HG03442 (cell line): ENCODE results near the gene SULT2A1.
"Not testable (repeated sequence)": the region's sequence is repeated elsewhere in the genome, so short reads cannot be mapped to it uniquely, and the experiment has no call there.

Source experiments
- ATAC-seq: cut with Tn5 transposase; IDR thresholded peaks from one replicate; pipeline ENCODE4 v1.9.1; 2021; ENCODE audit warnings: mild to moderate bottlenecking, moderate library complexity; ENCODE audit not compliant: unreplicated experiment

Gene SULT2A1

GRCh38 chr19:47886010-47886559, at the start of gene SULT2A1:
SULT2A1 (minus strand) TSS chr19:47886315; CDS start chr19:47886257, 58 bp downstream.
- ATAC-seq, result no peak

- not testable (repeated sequence) for ATAC-seq
Measured at GRCh38 chr19:47928581-47928980, 42.5 kb upstream of the SULT2A1 start.

- not testable (repeated sequence) for ATAC-seq
Measured at GRCh38 chr19:47920107-47920506, 34.0 kb upstream of the SULT2A1 start.

- ATAC-seq, result not testable (repeated sequence)
Measured at GRCh38 chr19:47910191-47910590, 24.1 kb upstream of the SULT2A1 start.

- not testable (repeated sequence) for ATAC-seq
Measured at GRCh38 chr19:47909350-47909749, 23.2 kb upstream of the SULT2A1 start.

DNA sequence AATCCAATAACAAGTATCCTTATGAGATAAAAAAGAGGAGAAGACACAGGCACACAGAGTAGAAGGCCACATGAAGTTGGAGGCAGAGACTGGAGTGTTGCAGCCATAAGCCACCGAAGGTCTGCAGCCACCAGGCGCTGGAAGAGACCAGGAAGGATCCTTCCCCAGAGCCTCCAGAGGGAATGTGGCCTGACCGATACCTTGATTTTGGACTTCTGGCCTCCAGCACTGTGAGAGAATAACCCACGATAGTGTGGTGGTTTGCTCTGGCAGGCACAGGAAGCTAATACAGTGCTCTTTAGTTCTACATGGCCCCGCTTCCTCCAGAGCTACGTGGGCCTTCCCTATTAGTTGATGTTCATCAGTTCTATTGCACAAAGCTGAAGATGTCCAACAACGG, 15.3 kb upstream of the SULT2A1 start:
- no peak for ATAC-seq

DNA sequence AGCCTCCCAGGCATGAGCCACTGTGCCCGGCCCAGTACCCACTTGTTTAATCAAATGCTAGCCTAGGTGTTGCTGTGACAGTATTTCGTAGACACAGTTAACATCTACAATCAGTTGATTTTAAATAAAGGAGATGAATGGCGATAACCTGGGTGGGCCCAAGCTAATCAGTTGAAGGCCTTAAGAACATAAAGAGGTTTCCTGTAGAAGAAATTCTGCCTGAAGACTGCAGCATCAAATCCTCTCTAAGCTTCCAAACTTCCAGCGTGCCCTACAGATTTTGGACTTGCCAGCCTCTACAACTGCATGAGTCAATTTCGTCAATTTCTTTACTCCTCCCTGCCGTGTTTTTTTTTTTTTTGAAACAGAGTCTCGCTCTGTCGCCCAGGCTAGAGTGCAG, 13.2 kb upstream of the SULT2A1 start:
- ATAC-seq, result no peak

- ATAC-seq, result no peak
Measured at GRCh38 chr19:47897861-47898260, 11.7 kb upstream of the SULT2A1 start.

- no peak for ATAC-seq
Measured at GRCh38 chr19:47896773-47897172, 10.7 kb upstream of the SULT2A1 start.

DNA sequence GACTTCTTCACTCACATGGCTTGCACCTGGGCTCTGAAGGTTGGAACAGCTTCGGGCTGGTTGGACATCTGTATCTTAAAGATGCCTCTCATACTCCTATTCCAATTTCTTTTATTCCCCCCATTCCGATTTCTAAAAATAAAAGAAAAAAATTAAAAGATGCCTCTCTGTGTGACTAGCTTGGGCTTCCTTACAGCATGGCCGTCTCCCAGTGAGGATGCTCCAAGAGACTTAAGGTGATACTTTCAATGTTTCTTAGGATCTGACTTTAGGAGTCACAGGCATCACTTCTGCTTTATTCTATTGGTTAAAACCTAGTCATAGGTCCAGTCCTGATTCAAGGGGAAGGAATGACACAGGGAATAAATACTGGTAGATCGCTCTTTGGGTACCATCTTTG, 9.9 kb upstream of the SULT2A1 start:
- no peak for ATAC-seq

- ATAC-seq, result no peak
Measured at GRCh38 chr19:47895165-47895782, 9.2 kb upstream of the SULT2A1 start.

DNA sequence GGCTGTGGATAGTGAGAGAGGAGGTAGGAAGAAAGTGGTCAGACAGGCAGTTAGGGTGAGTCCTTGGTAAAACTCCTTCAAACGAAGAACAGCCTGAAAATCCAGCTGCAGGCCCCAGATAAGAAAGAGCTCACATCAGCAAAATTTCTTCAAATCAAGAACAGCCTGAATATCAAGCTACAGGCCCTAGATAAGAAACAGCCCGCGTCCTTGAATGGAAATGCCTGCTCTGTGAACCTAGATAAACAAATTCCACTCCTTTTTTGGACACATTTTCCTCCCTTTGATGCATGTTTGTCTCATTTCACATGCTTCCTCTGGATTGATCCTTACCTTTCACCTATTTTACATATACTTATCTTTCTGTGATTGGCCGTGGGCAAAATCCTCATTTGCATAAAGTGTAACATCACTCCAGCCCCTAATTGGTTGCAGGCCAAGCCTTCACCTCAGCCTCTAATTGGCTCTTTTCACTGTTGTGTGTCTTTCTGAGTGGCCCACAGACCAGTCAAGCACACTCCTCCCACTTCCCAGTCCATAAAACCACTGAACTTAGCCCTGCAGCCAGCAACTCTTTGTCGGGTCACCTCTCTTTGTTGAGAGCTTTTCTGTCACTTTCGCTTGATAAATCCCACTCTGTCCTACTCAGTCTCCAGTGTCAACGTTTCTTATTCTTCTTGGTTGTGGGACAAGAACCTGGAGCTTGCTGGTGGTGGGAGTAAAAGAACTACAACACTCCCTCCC, 6.0 kb upstream of the SULT2A1 start:
- ATAC-seq, result no peak

GRCh38 chr19:47891622-47891922, 5.5 kb upstream of the SULT2A1 start:
- ATAC-seq, result no peak

GRCh38 chr19:47890865-47891621, 4.9 kb upstream of the SULT2A1 start:
- ATAC-seq, result no peak

GRCh38 chr19:47885067-47885463, 1.1 kb downstream of the SULT2A1 start:
- ATAC-seq, result no peak

DNA sequence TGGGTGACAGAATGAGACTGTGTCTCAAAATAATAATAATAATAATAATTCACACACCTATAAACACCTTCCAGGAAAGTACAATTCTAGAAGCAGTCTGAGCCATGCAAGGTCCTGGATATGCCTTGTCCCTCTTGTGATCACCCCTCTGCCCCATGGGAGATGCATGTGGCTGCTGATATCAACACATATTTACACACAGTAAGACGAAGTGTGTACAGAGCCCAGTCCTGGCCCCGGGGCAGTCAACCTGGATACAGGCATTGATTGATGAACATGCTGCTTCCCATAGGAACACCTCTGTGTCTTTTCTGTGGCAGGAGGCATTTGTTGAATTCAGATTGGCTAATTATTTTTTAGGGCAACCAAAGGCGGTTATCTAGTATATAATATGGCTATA, 3.2 kb downstream of the SULT2A1 start:
- ATAC-seq, result no peak

DNA sequence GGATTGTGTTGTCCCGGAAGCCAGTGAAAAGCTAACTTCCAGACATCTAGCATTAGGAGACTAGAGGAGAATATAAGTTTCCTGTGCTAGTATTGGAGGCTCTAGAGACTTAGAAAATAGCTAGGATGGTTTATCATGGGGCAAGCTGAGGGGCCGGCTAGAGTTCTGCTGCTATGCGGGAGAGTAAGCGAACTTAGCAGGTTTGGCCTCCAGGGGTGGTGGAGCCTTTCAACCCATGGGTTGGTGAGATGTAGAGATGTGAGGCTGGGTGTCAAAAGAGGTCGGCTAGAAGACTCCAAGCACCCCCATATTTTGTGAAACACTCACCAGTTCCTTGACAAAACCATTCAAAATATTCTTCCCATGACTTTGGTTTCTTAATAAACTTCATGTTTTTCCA, 4.4 kb downstream of the SULT2A1 start:
- ATAC-seq, result no peak

DNA sequence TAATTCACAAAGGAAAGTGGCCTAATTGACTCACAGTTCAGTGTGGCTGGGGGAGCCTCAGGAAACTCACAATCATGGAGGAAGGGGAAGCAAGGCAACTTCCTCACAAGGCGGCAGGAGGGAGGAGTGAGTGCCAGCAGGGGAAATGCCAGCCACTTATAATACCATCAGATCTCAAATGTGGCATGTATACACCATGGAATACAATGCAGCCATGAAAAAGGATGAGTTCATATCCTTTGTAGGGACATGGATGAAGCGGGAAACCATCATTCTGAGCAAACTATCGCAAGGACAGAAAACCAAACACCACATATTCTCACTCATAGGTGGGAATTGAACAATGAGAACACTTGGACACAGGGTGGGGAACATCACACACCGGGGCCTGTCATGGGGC, 6.7 kb downstream of the SULT2A1 start:
- not testable (repeated sequence) for ATAC-seq

GRCh38 chr19:47878906-47879305, 7.2 kb downstream of the SULT2A1 start:
- no peak for ATAC-seq

- no peak for ATAC-seq
Measured at GRCh38 chr19:47865166-47865565, 20.9 kb downstream of the SULT2A1 start.

GRCh38 chr19:47863514-47863936, 22.6 kb downstream of the SULT2A1 start:
- ATAC-seq, result no peak

DNA sequence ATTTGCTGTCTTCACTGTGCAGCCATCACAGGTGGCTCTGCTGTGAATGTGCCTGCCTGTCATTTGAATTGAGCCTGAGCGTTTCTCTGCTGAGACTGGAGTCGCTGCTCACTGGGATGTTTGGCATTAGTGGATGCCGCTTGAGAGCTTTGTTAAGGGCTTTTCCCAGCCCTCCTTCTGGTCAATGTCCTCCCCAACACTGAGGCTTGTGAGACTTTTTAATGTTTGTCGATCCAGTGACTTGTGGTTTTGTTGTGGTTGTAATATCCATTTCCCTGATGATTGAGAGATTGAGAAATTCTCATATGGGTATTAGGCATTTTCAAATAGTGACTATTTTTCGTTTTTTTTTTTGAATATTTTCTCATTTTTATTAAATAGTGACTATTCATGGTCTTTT, 24.5 kb downstream of the SULT2A1 start:
- ATAC-seq, result no peak
